ENCODE results near the gene ABLIM2.

Gene ABLIM2

GRCh38 chr4:8067945-8068896 lies 90.4 kb downstream of the ABLIM2 start:
- TF ChIP-seq GLIS3 (CRISPR knock-in tag; IDR thresholded peaks at IDR 0.05) (no peak), ZC3H10 (CRISPR knock-in tag; IDR thresholded peaks at IDR 0.05) (no peak), PATZ1 (CRISPR knock-in tag; IDR thresholded peaks at IDR 0.05; ENCODE audit: borderline replicate concordance) (no peak), POU6F1 (CRISPR knock-in tag; IDR thresholded peaks at IDR 0.05; ENCODE audit: borderline replicate concordance, low read depth) (no peak)
- no peak for ATAC-seq

GRCh38 chr4:8067274-8067936 lies 91.2 kb downstream of the ABLIM2 start:
- no peak for TF ChIP-seq CSRNP3 (CRISPR knock-in tag; IDR thresholded peaks at IDR 0.05)
- TF ChIP-seq BACH2 (CRISPR knock-in tag; IDR thresholded peaks at IDR 0.05; ENCODE audit: borderline replicate concordance), result no peak
- no peak for TF ChIP-seq ZNF565 (CRISPR knock-in tag; conservative IDR thresholded peaks at IDR 0.05; ENCODE audit: low read depth)
- no peak for TF ChIP-seq CREB5 (CRISPR knock-in tag; IDR thresholded peaks at IDR 0.05; ENCODE audit: low read depth)
- no peak for TF ChIP-seq ESRRG (CRISPR knock-in tag; IDR thresholded peaks at IDR 0.05)
- no peak for TF ChIP-seq ZFP3 (CRISPR knock-in tag; IDR thresholded peaks at IDR 0.05)
- no peak for TF ChIP-seq SNAI2 (CRISPR knock-in tag; IDR thresholded peaks at IDR 0.05)
- no peak for TF ChIP-seq POU6F1 (CRISPR knock-in tag; IDR thresholded peaks at IDR 0.05; ENCODE audit: borderline replicate concordance, low read depth)
- TF ChIP-seq ZNF8 (CRISPR knock-in tag; IDR thresholded peaks at IDR 0.05), result no peak
- TF ChIP-seq TCF4 (CRISPR knock-in tag; IDR thresholded peaks at IDR 0.05; ENCODE audit: borderline replicate concordance), result no peak
- no peak for TF ChIP-seq ARNTL (CRISPR knock-in tag; IDR thresholded peaks at IDR 0.05; ENCODE audit: borderline replicate concordance, low read depth)
- TF ChIP-seq ZFP30 (CRISPR knock-in tag; IDR thresholded peaks at IDR 0.05), result no peak
- TF ChIP-seq PPARA (CRISPR knock-in tag; IDR thresholded peaks at IDR 0.05; ENCODE audit: borderline replicate concordance), result no peak
- TF ChIP-seq ZNF70 (CRISPR knock-in tag; IDR thresholded peaks at IDR 0.05), result no peak
- no peak for ATAC-seq

- ATAC-seq, result no peak
- no peak for TF ChIP-seq PPARA (CRISPR knock-in tag; IDR thresholded peaks at IDR 0.05; ENCODE audit: borderline replicate concordance)
- no peak for TF ChIP-seq ZNF70 (CRISPR knock-in tag; IDR thresholded peaks at IDR 0.05)
- TF ChIP-seq PATZ1 (CRISPR knock-in tag; IDR thresholded peaks at IDR 0.05; ENCODE audit: borderline replicate concordance), result no peak
- no peak for TF ChIP-seq ISL1 (CRISPR knock-in tag; IDR thresholded peaks at IDR 0.05)
- TF ChIP-seq ESRRG (CRISPR knock-in tag; IDR thresholded peaks at IDR 0.05), result no peak
- no peak for TF ChIP-seq BACH2 (CRISPR knock-in tag; IDR thresholded peaks at IDR 0.05; ENCODE audit: borderline replicate concordance)
- TF ChIP-seq ZC3H10 (CRISPR knock-in tag; IDR thresholded peaks at IDR 0.05), result no peak
- no peak for TF ChIP-seq ARNTL (CRISPR knock-in tag; IDR thresholded peaks at IDR 0.05; ENCODE audit: borderline replicate concordance, low read depth)
- no peak for TF ChIP-seq RARB (CRISPR knock-in tag; IDR thresholded peaks at IDR 0.05)
- TF ChIP-seq CSDC2 (CRISPR knock-in tag; IDR thresholded peaks at IDR 0.05), result no peak
- TF ChIP-seq TOX (CRISPR knock-in tag; IDR thresholded peaks at IDR 0.05; ENCODE audit: borderline replicate concordance), result no peak
- no peak for TF ChIP-seq GLIS3 (CRISPR knock-in tag; IDR thresholded peaks at IDR 0.05)
- no peak for TF ChIP-seq SNAI2 (CRISPR knock-in tag; IDR thresholded peaks at IDR 0.05)
- TF ChIP-seq ZFP30 (CRISPR knock-in tag; IDR thresholded peaks at IDR 0.05), result no peak
- TF ChIP-seq POU6F1 (CRISPR knock-in tag; IDR thresholded peaks at IDR 0.05; ENCODE audit: borderline replicate concordance, low read depth), result no peak
- no peak for TF ChIP-seq ZNF565 (CRISPR knock-in tag; conservative IDR thresholded peaks at IDR 0.05; ENCODE audit: low read depth)
Observed at GRCh38 chr4:8066336-8066931, 92.2 kb downstream of the ABLIM2 start.

Data from SK-N-SH treated with all-trans-retinoic acid at 6 μM for 48 hours (cell line).